GM19099 (cell line): ENCODE results near the gene PCNX2.

Experiments used
- POLR2A ChIP-seq: IDR thresholded peaks from 3 replicates; pipeline ENCODE4 v1.6.1; 2011; ENCODE audit warnings: low read depth; ENCODE audit not compliant: insufficient read length; ENCODE audit errors: extremely low read depth

PCNX2 gene

GRCh38 chr1:233294913-233295236, 650 bp downstream of the PCNX2 start:
- no peak for TF ChIP-seq POLR2A

DNA sequence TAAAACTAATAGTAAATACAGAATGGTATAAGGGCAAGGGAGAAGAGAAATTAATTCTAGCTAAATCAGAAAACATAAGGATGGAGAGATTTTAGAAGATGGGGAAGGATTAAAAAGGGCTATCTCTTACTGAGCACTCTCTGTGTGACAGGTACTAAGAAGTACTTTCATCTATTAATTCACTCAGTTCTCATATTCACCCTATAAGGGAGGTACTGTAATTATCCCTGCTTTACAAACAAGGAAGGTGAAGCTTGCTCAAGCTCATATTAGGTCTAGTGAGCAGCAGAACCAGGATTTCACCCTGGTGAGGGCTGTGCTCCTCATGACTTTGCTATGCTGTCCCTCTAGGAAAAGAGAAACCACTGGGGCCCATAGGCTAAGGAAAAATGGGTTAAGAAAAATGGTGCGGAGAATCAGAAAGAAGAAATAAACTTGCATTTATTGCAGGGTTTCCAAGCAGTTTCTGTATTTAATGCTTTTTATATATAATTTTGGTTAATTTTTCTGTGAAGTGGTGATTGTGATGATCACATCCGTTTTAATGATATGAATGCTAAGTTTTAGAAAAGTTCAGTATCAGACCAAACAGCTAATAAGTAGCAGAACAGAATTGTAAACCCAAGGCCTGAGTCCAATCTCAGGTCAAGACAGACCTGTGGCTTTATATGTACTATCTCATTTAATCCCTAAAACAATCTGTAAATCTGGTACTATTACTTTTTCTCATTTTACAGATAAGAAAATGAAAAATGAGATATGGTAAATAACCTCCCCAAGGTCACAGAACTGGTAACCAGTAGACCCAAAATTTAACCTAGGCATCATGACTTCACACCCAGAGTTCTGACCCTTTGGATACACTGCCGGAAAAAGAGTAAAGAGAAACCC, 1.7 kb downstream of the PCNX2 start:
- no peak for TF ChIP-seq POLR2A

DNA sequence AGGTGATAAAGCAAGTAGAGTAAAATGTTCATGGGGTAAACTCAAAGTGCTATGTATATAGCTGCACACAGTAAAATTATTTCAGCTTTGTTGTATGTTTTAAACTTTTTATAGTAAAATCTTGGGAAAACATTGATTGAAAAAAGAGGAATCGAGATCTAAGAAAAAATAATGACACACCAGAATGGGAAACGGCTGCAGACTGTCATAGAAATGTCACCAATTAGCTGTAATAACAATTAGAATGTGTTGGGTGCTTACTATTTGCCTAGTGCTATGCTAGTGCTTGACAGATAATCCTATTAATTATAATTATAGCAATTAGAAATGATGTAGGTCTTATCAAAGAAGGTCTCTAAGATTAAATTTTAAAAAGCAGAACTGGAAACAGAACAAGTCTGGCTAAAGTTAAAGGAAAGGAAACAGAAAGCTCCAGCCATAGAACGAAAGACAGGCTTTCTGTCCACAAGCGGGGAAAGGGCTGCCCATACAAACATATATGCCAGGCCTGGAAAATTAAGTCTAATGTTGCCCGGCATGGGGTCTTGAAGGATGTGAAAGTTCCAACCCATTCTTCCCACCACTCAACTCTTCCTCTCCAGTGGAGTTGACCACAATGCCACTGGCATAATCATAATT, 5.0 kb downstream of the PCNX2 start:
- no peak for TF ChIP-seq POLR2A

DNA sequence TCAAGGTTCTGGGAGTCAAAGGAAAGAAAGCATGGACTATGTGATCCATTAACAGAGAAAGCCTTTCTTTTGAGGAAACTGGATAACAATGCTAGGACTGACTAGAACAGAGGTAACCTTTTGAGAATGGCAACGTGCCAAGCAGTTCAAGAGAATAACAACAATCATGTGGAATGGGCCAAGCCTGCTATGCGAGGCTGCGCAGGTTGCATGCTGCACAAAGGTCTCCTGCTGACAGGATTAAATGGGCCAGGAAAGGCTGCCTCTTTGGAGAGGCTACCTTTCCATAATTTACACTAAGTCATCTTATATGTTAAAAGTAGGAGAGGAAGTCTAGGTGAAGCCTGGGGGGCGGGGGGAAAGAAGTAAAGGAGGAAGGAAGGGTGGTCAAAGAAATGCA, 5.8 kb downstream of the PCNX2 start:
- TF ChIP-seq POLR2A, result no peak

- TF ChIP-seq POLR2A, result no peak
These were observed 13.0 kb downstream of the PCNX2 start for GRCh38 chr1:233282582-233282886.

- TF ChIP-seq POLR2A, result no peak
These were observed 13.6 kb downstream of the PCNX2 start for GRCh38 chr1:233281711-233282581.

GRCh38 chr1:233279971-233280370, 15.6 kb downstream of the PCNX2 start:
- no peak for TF ChIP-seq POLR2A

GRCh38 chr1:233278631-233279030, 16.9 kb downstream of the PCNX2 start:
- TF ChIP-seq POLR2A, result no peak

GRCh38 chr1:233277637-233278606, 17.6 kb downstream of the PCNX2 start:
- TF ChIP-seq POLR2A, result no peak

GRCh38 chr1:233269656-233270055, 25.9 kb downstream of the PCNX2 start:
- TF ChIP-seq POLR2A, result no peak

- TF ChIP-seq POLR2A, result no peak
These were observed 27.0 kb downstream of the PCNX2 start for GRCh38 chr1:233268389-233269022.

GRCh38 chr1:233261695-233262094, 33.8 kb downstream of the PCNX2 start:
- no peak for TF ChIP-seq POLR2A

GRCh38 chr1:233261206-233261605, 34.3 kb downstream of the PCNX2 start:
- no peak for TF ChIP-seq POLR2A

DNA sequence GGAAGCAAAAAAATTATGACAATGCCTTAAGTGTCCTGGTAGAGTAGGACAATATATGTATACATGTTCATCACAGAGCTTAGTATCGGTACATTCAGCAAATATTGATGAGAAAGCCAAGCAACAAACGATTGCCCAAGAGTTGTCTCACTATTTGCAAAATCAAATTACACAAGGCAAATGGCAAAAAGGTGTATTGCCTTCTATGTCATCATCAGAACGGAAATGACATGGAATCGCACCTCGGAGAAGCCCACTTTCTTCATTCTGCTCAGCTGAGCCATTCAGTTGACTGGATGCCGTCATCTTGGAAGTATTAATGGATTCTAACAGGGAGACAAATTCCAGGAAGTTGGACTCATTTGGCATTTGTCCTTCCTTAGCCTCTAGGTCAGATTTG, 37.7 kb downstream of the PCNX2 start:
- no peak for TF ChIP-seq POLR2A

- no peak for TF ChIP-seq POLR2A
These were observed 38.7 kb downstream of the PCNX2 start for GRCh38 chr1:233256789-233257188.

DNA sequence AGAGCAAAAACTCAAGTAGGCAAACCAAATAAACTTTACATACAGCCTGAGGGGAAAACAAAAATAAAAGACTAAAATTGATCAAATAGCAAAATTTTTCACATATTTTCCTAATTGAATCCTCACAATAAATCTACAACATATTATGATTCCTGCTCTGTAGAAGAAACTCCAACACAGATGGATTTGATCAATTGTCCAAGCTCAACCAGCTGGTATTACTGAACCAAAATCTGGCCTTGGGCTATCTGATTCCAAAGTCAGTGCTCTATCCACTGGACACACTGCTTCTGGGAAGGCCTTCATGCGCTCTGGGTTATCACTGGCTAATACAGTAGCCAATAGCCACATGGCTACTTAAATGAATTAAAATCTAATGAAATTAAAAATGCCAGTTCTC, 39.3 kb downstream of the PCNX2 start:
- TF ChIP-seq POLR2A, result no peak
